Left forelimb (tissue), 1 donor: ENCODE results near the gene SLC25A31.

ENCODE experiments used
- DNase-seq: peaks from one replicate; pipeline ENCODE4 v3.0.0-alpha.2; 2018; ENCODE audit warnings: low spot score

Gene SLC25A31

DNA sequence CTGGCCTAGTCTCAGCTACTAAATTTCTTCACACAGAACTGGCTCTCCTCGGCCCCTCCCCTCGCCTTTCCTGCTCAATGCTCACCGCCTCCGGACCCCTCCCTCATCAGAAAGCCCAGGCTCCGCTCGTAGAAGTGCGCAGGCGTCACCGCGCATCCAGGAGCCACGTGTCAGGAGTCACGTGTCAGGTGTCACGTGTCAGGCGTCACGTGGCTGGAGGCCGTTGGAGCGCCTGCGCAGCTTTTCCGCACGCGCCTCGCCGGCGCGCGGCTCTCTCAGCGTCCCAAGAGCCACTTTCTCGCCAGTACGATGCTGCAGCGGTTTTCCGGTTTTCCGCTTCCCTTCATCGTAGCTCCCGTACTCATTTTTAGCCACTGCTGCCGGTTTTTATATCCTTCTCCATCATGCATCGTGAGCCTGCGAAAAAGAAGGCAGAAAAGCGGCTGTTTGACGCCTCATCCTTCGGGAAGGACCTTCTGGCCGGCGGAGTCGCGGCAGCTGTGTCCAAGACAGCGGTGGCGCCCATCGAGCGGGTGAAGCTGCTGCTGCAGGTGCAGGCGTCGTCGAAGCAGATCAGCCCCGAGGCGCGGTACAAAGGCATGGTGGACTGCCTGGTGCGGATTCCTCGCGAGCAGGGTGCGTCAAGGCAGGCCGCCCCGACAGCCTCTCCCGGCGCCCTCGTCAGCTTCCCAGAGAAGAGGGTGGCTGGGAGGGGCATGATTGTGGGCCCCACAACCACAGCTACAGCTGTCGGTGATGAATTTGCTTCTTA is at the start of gene SLC25A31:
SLC25A31 (plus strand) TSS at position 259 of the 772 bp plus-strand sequence; CDS start at position 405, 146 bp downstream.
- DNase-seq, result no peak

DNA sequence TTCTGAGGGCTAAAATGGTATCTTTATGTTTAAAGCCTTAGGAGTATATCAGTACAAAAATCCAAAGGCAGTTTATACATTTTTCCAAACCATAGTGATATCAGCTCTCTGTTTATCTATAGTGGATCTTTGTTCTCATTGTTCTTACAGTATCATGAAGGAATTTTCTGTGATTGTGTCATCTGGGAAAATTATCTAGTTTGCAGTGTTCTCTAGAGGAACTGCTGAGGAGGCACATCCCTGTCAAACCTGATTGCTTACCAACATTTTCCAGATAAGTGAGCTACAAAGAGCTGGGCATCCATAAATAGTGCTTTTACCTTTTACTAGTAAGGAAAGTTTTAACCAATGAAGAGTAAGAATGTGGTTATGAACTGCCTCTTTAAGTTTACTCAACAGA is 44.9 kb upstream of the SLC25A31 start:
- no peak for DNase-seq

DNA sequence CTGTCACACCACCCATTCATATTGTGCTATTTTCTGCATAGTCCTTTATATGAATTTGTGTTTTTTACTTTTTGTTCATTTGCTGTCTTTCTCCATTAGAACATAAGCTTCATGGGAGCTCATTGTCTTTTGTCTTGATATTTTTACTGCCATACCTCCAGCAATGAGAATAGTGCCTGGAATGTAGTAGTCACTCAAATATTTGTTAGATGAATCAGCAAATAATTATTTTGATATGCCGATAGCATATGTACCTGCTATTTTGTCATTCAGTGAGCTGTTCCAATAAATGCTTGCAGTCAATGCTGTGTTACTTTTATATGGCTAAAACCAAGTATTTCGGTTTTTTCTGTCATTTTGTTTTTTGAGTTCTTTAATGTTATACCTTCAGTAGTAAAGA is 43.5 kb upstream of the SLC25A31 start:
- no peak for DNase-seq

DNA sequence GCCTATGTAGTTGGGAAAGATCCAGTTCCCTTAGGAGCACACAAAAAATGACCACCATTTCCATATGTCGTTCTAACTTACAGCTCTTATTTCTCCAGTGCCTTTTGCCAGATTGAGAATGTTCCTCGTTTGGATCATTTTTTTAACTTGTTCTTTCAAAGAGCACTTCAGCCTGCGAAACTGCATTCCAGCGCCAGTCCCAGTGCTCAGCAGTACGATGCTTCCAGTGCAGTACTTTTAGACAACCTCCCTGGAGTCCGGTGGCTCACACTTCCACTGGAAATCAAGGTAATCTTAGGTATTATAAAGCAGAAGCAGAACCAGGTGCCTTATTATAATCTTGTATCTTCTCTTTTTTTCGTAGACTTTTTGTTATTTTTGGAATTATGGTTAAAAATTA is 42.6 kb upstream of the SLC25A31 start:
- no peak for DNase-seq

DNA sequence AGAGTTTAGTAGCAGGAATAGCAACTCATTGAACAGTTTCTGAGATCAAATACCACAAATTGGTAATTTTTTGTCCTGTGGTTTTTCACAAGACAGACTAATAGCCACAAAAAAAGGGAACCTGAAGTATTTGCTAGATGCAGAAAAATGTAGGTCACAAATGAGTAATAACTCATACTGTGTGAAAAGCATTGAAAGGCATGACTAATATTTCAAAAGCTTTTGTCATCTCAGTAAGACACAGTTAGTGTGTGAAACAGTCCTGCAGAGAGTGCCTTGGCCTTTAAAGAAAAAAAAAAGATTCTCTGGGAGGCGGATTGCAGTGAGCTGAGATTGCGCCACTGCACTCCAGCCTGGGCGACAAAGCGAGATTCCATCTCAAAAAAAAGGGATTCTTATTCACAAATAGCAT is 31.4 kb upstream of the SLC25A31 start:
- no peak for DNase-seq

DNA sequence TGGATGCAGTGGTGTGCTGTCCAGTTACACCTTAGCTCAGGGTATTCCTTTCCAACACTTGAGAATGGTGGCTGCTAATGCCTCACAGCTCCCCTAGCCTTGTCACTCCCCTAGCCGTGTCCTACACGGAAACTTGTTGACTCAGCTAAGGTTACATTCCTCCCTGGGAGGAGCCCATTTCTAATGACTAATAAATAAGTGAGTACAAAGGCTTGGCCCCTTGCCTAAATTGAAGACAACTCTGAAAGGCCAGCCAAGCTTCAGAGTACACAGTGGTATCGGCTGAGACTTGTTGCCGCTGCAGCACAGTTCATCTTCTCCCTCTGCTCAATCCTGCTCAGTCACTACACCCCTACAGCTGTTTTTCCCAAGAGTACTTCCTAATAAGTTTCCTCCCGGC is 21.2 kb upstream of the SLC25A31 start:
- no peak for DNase-seq

DNA sequence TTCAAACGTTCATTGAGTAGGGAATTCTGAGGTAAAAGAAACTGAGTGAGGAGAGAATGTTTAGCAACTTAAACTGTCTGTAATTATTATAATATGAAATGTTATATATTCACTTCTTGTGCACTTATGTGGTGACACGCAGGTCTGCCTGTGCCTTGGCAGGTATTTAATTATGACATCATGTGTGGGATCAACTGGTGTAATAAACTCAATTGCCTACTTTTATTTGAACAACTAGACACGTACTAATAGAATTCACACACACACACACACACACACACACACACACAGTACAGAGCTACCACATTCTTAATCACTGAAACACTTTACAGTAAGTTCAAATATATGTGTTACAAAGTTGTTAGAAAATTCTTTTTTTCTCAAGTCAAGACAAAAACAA is 20.7 kb upstream of the SLC25A31 start:
- DNase-seq, result no peak

DNA sequence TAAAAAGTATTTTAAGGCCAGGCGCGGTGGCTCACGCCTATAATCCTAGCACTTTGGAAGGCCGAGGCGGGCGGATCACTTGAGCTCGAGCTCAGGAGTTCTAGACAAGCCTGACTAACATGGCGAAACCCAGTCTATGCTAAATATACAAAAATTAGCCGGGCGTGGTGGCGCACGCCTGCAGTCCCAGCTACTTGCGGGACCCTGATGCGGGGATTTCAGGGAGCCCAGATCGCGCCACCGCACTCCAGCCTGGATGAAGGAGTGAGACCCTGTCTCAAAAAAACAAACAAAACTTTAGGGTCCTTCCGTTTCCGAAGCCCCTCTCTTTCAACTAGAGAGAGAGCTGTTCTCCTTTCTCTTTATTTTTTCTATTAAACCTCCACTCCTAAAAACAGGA is 1.2 kb downstream of the SLC25A31 start:
- DNase-seq, result no peak

DNA sequence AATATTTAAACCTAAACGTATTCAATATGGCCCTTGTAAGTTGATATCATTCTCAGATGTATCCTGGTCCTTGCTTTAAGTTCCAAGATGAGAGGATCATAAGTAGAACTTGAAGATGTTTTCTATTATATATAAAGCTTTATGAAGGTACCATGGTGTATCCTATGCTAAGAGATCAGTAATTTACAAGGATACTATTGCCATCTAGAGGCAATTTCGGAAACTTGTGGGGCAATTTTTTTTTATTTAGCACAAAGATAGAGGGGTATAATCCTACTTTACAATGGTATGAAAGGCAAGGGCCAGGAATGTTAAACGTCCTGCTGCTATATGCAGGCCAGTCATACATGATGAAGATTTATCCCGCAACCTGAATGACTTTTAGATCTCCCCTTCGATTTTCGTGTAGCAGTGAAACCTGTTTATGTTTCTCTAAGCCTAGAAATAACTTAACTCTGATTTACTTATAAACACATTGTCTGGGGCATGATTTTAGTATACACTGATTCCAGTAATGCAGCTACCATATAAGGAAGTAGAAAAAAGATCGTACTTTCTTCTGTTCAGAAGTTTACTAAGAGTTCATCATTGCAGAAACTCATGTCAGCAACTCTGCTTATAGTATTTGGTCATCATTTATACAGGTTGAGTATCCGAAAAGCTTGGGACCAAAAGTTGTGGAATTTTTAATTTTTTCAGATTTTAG is 2.6 kb downstream of the SLC25A31 start:
- no peak for DNase-seq

DNA sequence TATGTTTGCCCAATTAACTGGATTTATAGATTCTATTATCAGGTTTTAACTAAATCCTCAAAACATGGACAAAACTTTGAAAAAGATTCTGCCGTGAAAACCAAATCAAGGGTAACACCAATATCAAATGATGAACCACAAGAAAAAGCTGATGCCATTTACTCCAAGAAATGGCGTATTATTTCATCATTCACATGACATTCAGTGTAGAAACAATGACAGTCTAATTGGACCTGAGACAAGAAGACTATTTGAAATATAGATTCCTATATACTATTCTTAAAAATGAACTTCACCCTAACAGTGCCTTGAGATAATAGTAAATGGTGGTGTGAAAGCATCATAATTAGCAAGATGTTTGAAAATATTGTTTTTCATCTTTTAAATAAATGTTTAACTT is 4.8 kb downstream of the SLC25A31 start:
- no peak for DNase-seq

DNA sequence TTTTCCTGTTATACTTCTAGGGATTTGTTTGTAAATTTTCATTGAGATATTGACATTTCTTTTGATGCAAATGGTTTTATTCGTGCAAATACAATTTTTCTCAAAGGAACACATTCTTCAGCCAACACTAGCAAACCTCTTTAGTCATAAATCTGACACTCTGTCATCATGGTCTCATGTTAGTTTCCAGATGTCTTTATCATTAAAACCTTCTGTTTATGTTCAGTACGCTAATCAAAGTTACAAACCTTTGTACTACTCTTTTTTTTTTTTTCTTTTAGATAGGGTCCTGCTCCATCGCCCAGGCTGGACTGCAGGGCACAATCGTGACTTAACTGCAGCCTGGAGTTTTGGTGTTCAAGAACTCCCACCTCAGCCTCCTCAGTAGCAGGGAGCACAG is 7.1 kb downstream of the SLC25A31 start:
- no peak for DNase-seq

DNA sequence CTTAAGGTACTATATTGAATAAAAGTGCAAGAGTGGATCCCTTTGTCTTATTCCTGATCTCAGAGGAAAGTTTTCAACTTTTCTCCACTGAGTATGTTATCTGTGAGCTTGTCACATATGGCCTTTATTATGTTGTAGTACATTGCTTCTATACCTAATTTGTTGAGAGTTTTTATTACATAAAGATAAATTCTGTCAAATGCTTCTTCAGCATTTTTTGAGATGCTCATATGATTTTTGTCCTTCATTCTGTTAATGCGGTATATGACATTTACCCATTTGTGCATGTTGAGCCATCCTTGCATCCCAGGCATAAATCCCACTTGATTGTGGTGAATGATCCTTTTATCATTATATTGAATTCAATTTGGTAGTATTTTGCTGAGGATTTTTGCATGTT is 11.0 kb downstream of the SLC25A31 start:
- no peak for DNase-seq

DNA sequence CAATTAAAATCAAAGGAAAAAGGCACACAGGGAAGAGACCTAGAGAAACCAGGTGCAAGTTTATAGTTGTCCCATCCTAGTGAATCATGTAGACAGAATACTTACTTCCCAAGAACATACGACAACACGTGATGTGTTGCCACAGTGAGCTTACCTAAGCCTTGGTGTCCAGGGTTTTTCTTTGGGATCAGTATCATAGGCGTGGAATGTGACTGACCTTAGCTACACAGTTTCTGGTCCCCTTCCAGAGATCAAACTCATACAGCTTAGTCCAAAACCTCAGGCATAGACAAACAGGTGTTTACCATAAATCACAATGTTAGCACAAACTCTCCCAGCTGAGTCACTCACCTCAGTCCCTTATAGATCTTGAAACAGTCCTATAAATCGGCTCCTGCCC is 17.7 kb downstream of the SLC25A31 start:
- no peak for DNase-seq

DNA sequence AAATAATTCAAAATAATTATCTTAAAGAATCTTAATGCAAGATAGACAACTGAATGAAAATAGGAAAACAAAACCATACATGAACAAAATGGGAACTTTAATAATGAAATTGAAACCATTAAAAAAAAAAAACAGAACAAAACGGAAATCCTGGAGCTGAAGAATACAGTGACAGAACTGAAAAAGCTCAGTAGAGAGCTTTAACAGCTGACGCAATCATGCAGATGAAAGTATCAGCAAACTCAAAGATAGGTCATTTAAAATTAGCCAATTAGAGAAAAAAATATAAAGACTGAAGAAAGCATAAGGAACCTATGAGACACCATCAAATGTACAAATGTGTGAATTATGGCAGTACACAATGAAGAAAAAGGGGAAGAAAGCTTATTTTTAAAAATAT is 18.8 kb downstream of the SLC25A31 start:
- no peak for DNase-seq

DNA sequence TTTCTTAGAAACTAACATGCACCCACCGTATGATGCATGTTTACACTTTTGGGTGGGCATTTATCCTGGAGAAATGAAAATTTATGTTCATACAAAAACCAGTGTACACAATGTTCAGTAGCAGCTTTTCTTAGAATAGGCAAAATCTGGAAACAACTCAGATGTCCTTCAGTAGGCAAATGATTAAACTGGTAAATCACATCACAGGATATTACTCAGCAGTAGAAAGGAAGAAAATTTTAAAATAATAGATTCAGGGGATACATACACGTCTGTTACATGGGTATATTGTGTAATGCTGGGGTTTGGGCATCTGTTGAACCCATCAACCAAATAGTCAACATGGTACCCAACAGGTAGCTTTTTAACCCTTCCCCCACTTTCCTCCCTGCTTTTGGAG is 26.7 kb downstream of the SLC25A31 start:
- no peak for DNase-seq

DNA sequence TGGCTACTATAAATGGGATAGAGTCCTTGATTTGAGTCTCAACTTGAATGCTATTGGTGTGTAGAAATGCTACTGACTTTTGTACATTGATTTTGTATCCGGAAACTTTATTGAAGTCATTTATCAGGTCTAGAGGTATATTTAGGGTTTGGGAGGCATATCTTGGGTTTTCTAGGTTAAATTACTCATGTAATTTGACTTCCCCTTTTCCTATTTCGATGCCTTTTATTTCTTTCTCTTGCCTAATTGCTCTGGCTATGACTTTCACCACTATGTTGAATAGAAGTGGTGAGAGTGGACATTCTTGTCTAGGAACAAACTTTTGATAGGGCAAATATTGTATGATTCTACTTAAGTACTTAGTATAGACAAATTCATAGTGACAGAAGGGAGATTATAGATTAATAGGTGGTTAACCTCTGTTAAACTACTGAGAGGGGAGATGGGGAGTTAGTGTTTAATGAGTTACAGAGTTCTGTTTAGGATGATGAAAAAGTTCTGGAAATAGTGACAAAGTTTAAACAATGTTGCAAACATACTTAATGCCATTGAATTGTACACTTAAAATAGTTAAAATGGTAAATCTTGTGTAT is 29.1 kb downstream of the SLC25A31 start:
- no peak for DNase-seq

DNA sequence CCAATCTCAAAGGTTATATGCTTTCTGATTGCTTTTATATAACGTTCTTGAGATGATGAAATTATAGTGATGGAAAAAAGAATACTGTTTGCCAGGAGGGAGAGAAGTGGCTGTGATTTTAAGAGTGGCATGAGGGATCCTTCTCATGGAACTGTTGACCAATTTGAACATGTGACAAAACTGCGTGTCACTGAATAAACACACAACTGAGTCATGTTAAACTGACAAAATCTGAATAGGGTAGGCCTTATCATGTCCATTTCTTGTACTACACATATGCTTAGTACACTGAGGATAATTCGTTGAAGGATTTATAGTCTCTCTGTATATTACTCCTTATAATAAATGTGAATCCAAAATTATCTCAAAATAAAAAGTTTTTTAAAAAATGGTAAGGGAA is 29.7 kb downstream of the SLC25A31 start:
- no peak for DNase-seq

DNA sequence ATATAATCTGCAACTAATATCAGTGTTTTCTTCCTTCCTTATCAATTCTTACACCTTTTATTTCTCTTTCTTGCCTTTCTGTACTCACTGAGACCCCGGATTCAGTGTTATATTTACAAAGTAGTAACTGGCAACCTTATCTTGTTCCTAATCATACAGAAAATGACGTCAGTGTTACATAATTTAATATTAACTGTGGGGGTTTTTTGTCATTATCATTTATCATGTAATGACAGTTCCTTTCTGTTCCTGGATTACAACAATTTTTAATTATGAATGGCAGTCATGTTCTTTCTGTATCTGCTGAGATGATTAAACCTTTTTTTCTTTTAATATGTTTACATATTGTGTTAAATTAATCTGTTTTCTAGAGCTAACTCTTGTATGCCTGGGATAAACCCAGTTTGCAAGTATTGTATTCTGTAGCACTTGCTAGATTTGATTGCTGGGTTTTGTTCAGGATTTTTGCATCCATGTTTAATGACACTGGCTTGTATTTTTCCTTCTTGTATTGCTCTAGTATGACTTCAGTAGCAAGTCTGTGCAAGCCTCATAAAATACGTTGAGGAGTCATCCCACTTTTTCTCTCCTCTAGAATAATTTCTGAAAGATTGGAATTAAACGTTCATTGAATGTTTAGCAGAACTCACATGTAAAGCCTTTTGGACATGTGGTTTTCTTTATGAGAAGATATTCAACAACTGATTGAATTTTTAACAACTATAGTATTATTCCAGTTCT is 41.5 kb downstream of the SLC25A31 start:
- DNase-seq, result no peak

DNA sequence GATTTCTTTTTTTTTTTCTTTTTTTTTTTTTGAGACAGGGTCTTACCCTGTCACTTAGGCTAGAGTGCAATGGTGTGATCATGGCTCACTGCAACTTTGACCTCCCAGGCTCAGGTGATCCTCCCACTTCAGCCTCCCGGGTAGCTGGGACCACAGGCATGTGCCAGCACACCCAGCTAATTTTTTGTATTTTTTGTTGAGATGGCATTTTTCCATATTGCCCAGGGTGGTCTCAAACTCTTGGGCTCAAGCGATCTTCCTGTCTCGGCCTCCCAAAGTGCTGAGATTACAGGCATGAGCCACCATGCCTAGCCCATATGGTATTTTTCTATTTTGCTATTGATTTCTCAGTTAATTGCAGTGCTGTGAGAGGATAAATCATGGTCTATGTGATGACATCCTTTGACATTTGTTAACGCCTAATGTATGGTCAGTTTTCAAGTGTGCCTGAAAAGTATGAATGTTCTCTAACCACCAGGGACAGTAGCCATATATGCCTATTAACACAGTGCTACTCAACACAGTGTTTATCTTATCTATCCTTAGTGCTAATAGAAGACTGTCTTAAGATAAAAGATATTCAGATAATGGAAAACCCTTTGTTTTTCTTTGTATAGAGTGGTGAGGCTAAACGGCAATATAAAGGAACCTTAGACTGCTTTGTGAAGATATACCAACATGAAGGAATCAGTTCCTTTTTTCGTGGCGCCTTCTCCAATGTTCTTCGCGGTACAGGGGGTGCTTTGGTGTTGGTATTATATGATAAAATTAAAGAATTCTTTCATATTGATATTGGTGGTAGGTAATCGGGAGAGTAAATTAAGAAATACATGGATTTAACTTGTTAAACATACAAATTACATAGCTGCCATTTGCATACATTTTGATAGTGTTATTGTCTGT is 42.8 kb downstream of the SLC25A31 start:
- no peak for DNase-seq

DNA sequence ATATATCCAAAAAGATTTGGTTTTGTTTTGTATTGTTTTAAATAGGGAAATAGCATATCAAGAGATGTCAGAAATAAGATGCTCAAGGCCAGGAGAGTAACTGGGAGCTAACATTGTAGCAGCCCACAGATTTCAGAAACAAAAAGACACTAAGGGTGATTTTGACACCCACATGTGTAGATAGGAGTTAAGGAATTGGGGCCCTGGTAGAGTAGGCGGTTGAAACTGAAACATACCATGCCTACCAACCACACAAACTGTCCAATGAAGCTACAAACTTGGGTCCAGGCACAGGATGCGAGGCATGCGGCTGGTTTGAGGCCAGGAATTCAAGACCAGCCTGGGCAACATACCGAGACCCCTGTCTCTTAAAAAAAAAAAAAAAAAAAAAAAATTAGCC is 45.6 kb downstream of the SLC25A31 start:
- no peak for DNase-seq

DNA sequence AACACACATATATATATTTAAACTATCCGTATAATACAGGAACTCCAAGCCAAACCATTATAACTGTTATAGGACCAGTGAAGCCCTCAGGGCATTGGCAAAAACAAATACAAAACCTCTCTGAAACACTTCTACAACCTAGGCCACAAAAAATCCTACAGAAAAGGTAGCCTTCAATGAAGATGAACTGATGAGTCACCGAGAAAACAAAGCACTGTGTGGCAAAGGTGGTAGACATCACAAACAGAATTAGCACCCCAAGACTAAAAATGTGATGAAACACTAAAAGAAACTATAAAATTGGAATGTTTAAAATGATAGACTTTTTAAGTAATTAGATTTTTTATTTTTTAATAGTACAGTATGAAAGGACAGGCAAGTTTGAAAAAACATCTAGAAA is 46.4 kb downstream of the SLC25A31 start:
- DNase-seq, result no peak

DNA sequence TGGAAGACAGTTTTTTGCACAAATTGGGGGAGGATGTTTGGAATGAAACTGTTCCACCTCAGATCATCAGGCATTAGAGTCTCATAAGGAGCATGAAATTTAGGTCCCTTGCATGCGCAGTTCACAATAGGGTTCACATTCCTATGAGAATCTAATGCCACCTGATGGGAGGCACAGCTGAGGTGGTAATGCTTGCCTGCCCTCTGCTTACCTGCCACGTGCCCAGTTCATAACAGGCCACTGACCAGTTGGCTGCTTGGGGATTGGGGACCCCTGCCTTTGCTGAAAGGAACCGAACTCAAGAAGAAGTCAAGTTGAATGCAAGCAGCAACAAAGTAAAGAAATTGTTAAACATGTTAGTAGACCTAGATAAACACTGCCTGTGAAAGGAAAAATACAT is 47.3 kb downstream of the SLC25A31 start:
- no peak for DNase-seq
